Measurements from ENCODE around the gene FDX1. TPM values are rescaled to one million over a fixed set of nuclear protein-coding genes. Genes with fewer than 3 reads are reported as not detected.
"Not testable (repeated sequence)": the region's sequence is repeated elsewhere in the genome, so short reads cannot be mapped to it uniquely, and the experiment has no call there.

FDX1 gene
- polyA plus RNA-seq, 3 donors: 3.9 to 20.2 (median 12.8) TPM

DNA sequence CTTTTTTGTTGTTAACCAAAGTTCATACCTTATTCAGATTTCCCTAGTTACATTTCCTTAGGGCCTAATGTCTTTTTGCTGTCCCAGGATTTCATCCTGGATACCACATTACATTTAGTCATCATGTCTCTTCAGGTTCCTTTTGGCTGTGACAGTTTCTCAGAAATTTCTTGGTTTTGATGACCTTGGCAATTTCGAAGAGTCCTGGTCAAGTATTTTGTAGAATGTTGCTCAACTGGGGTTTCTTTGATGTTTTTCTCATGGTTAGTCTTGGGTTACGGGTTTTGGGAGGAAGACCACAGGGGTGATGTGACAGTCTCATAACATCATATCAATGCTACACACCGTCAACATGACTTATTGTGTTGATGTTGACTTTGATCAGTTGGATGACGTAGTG lies 39.8 kb upstream of the FDX1 start:
- H3K9me3 Mint-ChIP-seq: peaks cover 0 to 16% (median 11%) of the 10 kb centered on the region in 7 donors

GRCh38 chr11:110392056-110392455 lies 37.7 kb upstream of the FDX1 start:
- Mint-ChIP-seq H3K36me3 (no peaks in the 10 kb centered on the region), H3K4me1 (no peaks in the 10 kb centered on the region), H3K9me3 (peaks cover 4 to 19% (median 15%) of the 10 kb centered on the region in 7 donors), H3K27ac (no peak overlapping the region), H3K4me3 (no peak overlapping the region), H3K27me3 (ENCODE audit: low read depth in 3 of 3) (no peaks in the 10 kb centered on the region)
- Histone ChIP-seq H3K36me3 (replicated peaks in 1 of 2; ENCODE audit: control insufficient read depth in 1 of 2, insufficient read depth in 2 of 2, low read length in 2 of 2) (no peaks in the 10 kb centered on the region), H3K9ac (ENCODE audit: insufficient read depth, low read length, poor library complexity, severe bottlenecking) (no peak overlapping the region), H3K4me2 (replicated peaks; ENCODE audit: extremely low read depth, low read length, poor library complexity, severe bottlenecking) (no peak overlapping the region), H3K4me1 (ENCODE audit: control insufficient read depth in 1 of 2, insufficient read depth in 2 of 2, low read length in 2 of 2) (no peaks in the 10 kb centered on the region), H3K4me3 (replicated peaks in 1 of 3; ENCODE audit: low read depth in 2 of 3, low read length in 3 of 3) (no peak overlapping the region), H3K27ac (ENCODE audit: low read depth in 1 of 2, low read length in 2 of 2) (no peak overlapping the region), H4K20me1 (ENCODE audit: insufficient read depth, low read length) (no peaks in the 10 kb centered on the region), H3K27me3 (ENCODE audit: control insufficient read depth in 2 of 2, insufficient read depth in 2 of 2, low read length in 2 of 2) (no peaks in the 10 kb centered on the region), H3K9me3 (replicated peaks in 1 of 2; ENCODE audit: control insufficient read depth in 1 of 2, insufficient read depth in 1 of 2, low read length in 2 of 2) (peaks cover 0 to 6% of the 10 kb centered on the region in 2 donors), H2AFZ (ENCODE audit: insufficient read depth, low read depth, low read length, poor library complexity, severe bottlenecking) (no peak overlapping the region), H3K79me2 (ENCODE audit: insufficient read depth, low read length) (no peaks in the 10 kb centered on the region)
- no CpG with 5 or more reads among the region's 3 CpGs for WGBS (ENCODE audit: insufficient coverage)
- DNase-seq: no peak
- TF ChIP-seq, protein P1, sequence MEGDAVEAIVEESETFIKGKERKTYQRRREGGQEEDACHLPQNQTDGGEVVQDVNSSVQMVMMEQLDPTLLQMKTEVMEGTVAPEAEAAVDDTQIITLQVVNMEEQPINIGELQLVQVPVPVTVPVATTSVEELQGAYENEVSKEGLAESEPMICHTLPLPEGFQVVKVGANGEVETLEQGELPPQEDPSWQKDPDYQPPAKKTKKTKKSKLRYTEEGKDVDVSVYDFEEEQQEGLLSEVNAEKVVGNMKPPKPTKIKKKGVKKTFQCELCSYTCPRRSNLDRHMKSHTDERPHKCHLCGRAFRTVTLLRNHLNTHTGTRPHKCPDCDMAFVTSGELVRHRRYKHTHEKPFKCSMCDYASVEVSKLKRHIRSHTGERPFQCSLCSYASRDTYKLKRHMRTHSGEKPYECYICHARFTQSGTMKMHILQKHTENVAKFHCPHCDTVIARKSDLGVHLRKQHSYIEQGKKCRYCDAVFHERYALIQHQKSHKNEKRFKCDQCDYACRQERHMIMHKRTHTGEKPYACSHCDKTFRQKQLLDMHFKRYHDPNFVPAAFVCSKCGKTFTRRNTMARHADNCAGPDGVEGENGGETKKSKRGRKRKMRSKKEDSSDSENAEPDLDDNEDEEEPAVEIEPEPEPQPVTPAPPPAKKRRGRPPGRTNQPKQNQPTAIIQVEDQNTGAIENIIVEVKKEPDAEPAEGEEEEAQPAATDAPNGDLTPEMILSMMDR (IDR thresholded peaks at IDR 0.05): no peak
- intact Hi-C loops (cut with micrococcal nuclease): no loop called here

More for the DNA sequence above, 39.8 kb upstream of the FDX1 start:
- Histone ChIP-seq H3K27ac (ENCODE audit: low read depth in 1 of 2, low read length in 2 of 2) (no peak overlapping the region), H3K4me1 (ENCODE audit: control insufficient read depth in 1 of 2, insufficient read depth in 2 of 2, low read length in 2 of 2) (no peaks in the 10 kb centered on the region), H3K36me3 (replicated peaks in 1 of 2; ENCODE audit: control insufficient read depth in 1 of 2, insufficient read depth in 2 of 2, low read length in 2 of 2) (no peaks in the 10 kb centered on the region), H3K4me2 (replicated peaks; ENCODE audit: extremely low read depth, low read length, poor library complexity, severe bottlenecking) (no peak overlapping the region), H3K79me2 (ENCODE audit: insufficient read depth, low read length) (no peaks in the 10 kb centered on the region), H4K20me1 (ENCODE audit: insufficient read depth, low read length) (no peaks in the 10 kb centered on the region), H3K9ac (ENCODE audit: insufficient read depth, low read length, poor library complexity, severe bottlenecking) (no peak overlapping the region), H3K4me3 (replicated peaks in 1 of 3; ENCODE audit: low read depth in 2 of 3, low read length in 3 of 3) (no peak overlapping the region), H2AFZ (ENCODE audit: insufficient read depth, low read depth, low read length, poor library complexity, severe bottlenecking) (no peak overlapping the region), H3K27me3 (ENCODE audit: control insufficient read depth in 2 of 2, insufficient read depth in 2 of 2, low read length in 2 of 2) (no peaks in the 10 kb centered on the region), H3K9me3 (replicated peaks in 1 of 2; ENCODE audit: control insufficient read depth in 1 of 2, insufficient read depth in 1 of 2, low read length in 2 of 2) (peaks cover 0 to 6% of the 10 kb centered on the region in 2 donors)
- no CpG with 5 or more reads among the region's 4 CpGs for WGBS (ENCODE audit: insufficient coverage)
- Mint-ChIP-seq H3K27ac (no peak overlapping the region), H3K27me3 (ENCODE audit: low read depth in 3 of 3) (peaks cover 0 to 2% (median 0%) of the 10 kb centered on the region in 3 donors), H3K4me1 (no peaks in the 10 kb centered on the region), H3K4me3 (no peak overlapping the region), H3K36me3 (no peaks in the 10 kb centered on the region)
- DNase-seq: no peak
- TF ChIP-seq, protein P1 (IDR thresholded peaks at IDR 0.05): no peak
- intact Hi-C loops (cut with micrococcal nuclease): loop anchor here in 1 of 2 donors (10.0 kb wide), 1 partner anchor 45 kb away; no protein-coding TSS in a partner anchor

- H3K79me2 ChIP-seq (ENCODE audit: insufficient read depth, low read length); H3K27me3 Mint-ChIP-seq (ENCODE audit: low read depth in 3 of 3); H3K27ac Mint-ChIP-seq; H3K27ac ChIP-seq (ENCODE audit: low read depth in 1 of 2, low read length in 2 of 2); H3K27me3 ChIP-seq (ENCODE audit: control insufficient read depth in 2 of 2, insufficient read depth in 2 of 2, low read length in 2 of 2); H3K4me1 ChIP-seq (ENCODE audit: control insufficient read depth in 1 of 2, insufficient read depth in 2 of 2, low read length in 2 of 2); H3K4me2 ChIP-seq (replicated peaks; ENCODE audit: extremely low read depth, low read length, poor library complexity, severe bottlenecking); DNase-seq; H2AFZ ChIP-seq (ENCODE audit: insufficient read depth, low read depth, low read length, poor library complexity, severe bottlenecking); H3K9ac ChIP-seq (ENCODE audit: insufficient read depth, low read length, poor library complexity, severe bottlenecking); H4K20me1 ChIP-seq (ENCODE audit: insufficient read depth, low read length); H3K4me3 Mint-ChIP-seq; H3K9me3 ChIP-seq (replicated peaks in 1 of 2; ENCODE audit: control insufficient read depth in 1 of 2, insufficient read depth in 1 of 2, low read length in 2 of 2); H3K4me3 ChIP-seq (replicated peaks in 1 of 3; ENCODE audit: low read depth in 2 of 3, low read length in 3 of 3); H3K4me1 Mint-ChIP-seq; H3K36me3 ChIP-seq (replicated peaks in 1 of 2; ENCODE audit: control insufficient read depth in 1 of 2, insufficient read depth in 2 of 2, low read length in 2 of 2); intact Hi-C loops (cut with micrococcal nuclease); H3K36me3 Mint-ChIP-seq: not testable (repeated sequence)
- 91% methylated on average over 7 of the region's 8 CpGs for WGBS (ENCODE audit: insufficient coverage)
- peaks cover 2 to 13% (median 9%) of the 10 kb centered on the region in 7 donors for H3K9me3 Mint-ChIP-seq
Measured at GRCh38 chr11:110397668-110398286, 32.0 kb upstream of the FDX1 start.

Data from CD14-positive monocyte (primary cell).